ENCODE data around the gene GLI3. TPM values are rescaled to one million over a fixed set of nuclear protein-coding genes. Genes with fewer than 3 reads are reported as not detected.

The GLI3 gene
- total and polyA plus RNA-seq, 10 of the 15 experiments (the other 5 are each of a cell fraction or from before 2014, with no cell fraction given) = 0.01 TPM; not detected in 8

DNA sequence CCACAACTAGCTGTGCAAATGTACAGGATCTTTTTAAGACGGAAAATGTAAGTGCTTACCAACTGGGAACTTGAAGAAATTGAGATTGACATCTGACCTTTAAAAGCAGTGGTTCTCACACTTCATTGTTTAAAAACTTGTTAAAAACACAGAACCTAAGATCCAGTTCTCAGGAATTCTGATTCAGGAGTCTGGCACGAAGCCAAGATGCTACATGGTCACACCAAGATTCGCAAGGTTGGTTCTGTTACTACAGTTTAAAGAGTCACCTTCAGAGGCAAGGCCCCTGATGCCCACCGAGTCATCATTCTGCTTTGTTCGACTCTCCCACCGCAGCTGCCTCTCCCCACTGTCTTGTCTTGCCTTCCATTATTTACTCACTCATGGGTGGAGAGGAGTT is 113.3 kb downstream of the GLI3 start:
- no peak overlapping the region for H3K4me3 ChIP-seq
- H3K27me3 ChIP-seq (replicated peaks in 1 of 2; ENCODE audit: control insufficient read depth in 2 of 2, insufficient read depth in 2 of 2, low read length in 1 of 2) = no peaks in the 10 kb centered on the region
- POLR2A ChIA-PET = no interaction called here
- in situ Hi-C loops (cut with MboI) (no loop called here), intact Hi-C loops (cut with micrococcal nuclease; ENCODE audit: unreplicated experiment) (no loop called here)
- SMC1A ChIA-PET (ENCODE audit: uncharacterized antibody, unreplicated experiment) = no interaction called here
- H4K20me1 ChIP-seq (ENCODE audit: control insufficient read depth, insufficient read depth) = no peaks in the 10 kb centered on the region
- no peak for DNase-seq (ENCODE audit: low read depth, low spot score)
- 27% methylated on average over 6 of the region's 6 CpGs for WGBS (ENCODE audit: insufficient coverage, insufficient replicate concordance, low lambda C conversion rate, missing lambda C conversion rate)
- H2AFZ ChIP-seq (ENCODE audit: control insufficient read depth, low read depth, low read length) = no peak overlapping the region
- no peak for FAIRE-seq
- CTCF ChIA-PET = no interaction called here
- RAD21 ChIA-PET (ENCODE audit: unreplicated experiment) = no interaction called here
- no peaks in the 10 kb centered on the region for H3K79me2 ChIP-seq (ENCODE audit: control insufficient read depth, insufficient read depth, low read length)
- H3K9me3 ChIP-seq (replicated peaks; ENCODE audit: control insufficient read depth, insufficient read depth, low read length) = no peaks in the 10 kb centered on the region
- H3K36me3 ChIP-seq (ENCODE audit: control insufficient read depth in 2 of 2, insufficient read depth in 2 of 2, low read length in 1 of 2) = no peaks in the 10 kb centered on the region
- H3K9ac ChIP-seq (ENCODE audit: control insufficient read depth, insufficient read depth, low read length) = no peak overlapping the region
- no peaks in the 10 kb centered on the region for H3K4me1 ChIP-seq (ENCODE audit: control insufficient read depth, insufficient read depth, low read length)
- TF ChIP-seq CEBPB (IDR thresholded peaks at IDR 0.05; ENCODE audit: borderline replicate concordance in 1 of 2, low read depth in 2 of 2, low read length in 2 of 2) (no peak), SRF (IDR thresholded peaks at IDR 0.05; ENCODE audit: low read depth in 2 of 2, low read length in 2 of 2) (no peak), SUPT20H (IDR thresholded peaks at IDR 0.05; ENCODE audit: borderline replicate concordance, control insufficient read depth, low read depth, low read length) (no peak), SMARCA5 (IDR thresholded peaks at IDR 0.05) (no peak), NFYB (IDR thresholded peaks at IDR 0.05; ENCODE audit: insufficient read depth, low read depth, low read length) (no peak)
- H3K4me2 ChIP-seq (ENCODE audit: control insufficient read depth, insufficient read depth) = no peak overlapping the region
- no peak overlapping the region for H3K27ac ChIP-seq (ENCODE audit: control insufficient read depth, insufficient read depth)
- no TSS peak for BruUV-seq (replicated peaks)
- ATAC-seq = no peak

DNA sequence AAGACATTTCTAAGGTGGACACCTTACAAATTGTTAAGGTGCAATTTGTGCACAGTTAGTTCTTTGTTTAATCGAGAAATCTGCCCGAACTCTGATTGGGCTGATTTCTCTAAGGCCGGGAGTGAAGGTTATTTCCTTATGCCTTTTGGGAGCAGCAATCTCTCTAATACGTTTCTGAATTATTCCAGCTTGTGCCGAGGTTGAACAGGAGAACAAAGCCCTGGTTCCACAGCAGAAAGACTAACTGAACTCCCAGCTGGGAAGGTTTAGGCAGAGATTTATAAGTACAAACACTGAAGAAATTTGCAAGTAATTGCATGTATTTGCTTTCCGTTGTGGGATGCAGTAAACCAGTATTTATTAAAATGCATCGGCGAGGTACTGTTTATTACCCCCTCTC is 116.8 kb downstream of the GLI3 start:
- 50% methylated on average over 8 of the region's 8 CpGs for WGBS (ENCODE audit: insufficient coverage, insufficient replicate concordance, low lambda C conversion rate, missing lambda C conversion rate)
- H3K36me3 ChIP-seq (ENCODE audit: control insufficient read depth in 2 of 2, insufficient read depth in 2 of 2, low read length in 1 of 2) = no peaks in the 10 kb centered on the region
- in situ Hi-C loops (cut with MboI) = no loop called here
- SMC1A ChIA-PET (ENCODE audit: uncharacterized antibody, unreplicated experiment) = interaction anchor here (0.7 to 0.9 kb wide), 2 partner anchors 13 to 35 kb away, joined by 3 read pairs; no protein-coding TSS in a partner anchor
- no TSS peak for BruUV-seq (replicated peaks)
- TF ChIP-seq, protein P1, sequence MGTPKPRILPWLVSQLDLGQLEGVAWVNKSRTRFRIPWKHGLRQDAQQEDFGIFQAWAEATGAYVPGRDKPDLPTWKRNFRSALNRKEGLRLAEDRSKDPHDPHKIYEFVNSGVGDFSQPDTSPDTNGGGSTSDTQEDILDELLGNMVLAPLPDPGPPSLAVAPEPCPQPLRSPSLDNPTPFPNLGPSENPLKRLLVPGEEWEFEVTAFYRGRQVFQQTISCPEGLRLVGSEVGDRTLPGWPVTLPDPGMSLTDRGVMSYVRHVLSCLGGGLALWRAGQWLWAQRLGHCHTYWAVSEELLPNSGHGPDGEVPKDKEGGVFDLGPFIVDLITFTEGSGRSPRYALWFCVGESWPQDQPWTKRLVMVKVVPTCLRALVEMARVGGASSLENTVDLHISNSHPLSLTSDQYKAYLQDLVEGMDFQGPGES (IDR thresholded peaks at IDR 0.05) = no peak
- TF ChIP-seq ESRRA (IDR thresholded peaks at IDR 0.05; ENCODE audit: low read length) (no peak), CREB1 (IDR thresholded peaks at IDR 0.05; ENCODE audit: low read depth) (no peak), MXI1 (IDR thresholded peaks at IDR 0.05; ENCODE audit: low read depth, low read length) (no peak), CHD1 (IDR thresholded peaks at IDR 0.05; ENCODE audit: low read depth, low read length) (no peak), ATF7 (IDR thresholded peaks at IDR 0.05; ENCODE audit: low read depth) (no peak), KDM1A (IDR thresholded peaks at IDR 0.05; ENCODE audit: borderline replicate concordance) (no peak), POLR2AphosphoS2 (IDR thresholded peaks at IDR 0.05; ENCODE audit: low read depth, low read length) (no peak), MTA3 (IDR thresholded peaks at IDR 0.05; ENCODE audit: borderline replicate concordance, low read length) (no peak), SUZ12 (IDR thresholded peaks at IDR 0.05; ENCODE audit: unreplicated experiment) (no peak)
- TF ChIP-seq, protein P2, sequence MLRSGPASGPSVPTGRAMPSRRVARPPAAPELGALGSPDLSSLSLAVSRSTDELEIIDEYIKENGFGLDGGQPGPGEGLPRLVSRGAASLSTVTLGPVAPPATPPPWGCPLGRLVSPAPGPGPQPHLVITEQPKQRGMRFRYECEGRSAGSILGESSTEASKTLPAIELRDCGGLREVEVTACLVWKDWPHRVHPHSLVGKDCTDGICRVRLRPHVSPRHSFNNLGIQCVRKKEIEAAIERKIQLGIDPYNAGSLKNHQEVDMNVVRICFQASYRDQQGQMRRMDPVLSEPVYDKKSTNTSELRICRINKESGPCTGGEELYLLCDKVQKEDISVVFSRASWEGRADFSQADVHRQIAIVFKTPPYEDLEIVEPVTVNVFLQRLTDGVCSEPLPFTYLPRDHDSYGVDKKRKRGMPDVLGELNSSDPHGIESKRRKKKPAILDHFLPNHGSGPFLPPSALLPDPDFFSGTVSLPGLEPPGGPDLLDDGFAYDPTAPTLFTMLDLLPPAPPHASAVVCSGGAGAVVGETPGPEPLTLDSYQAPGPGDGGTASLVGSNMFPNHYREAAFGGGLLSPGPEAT (IDR thresholded peaks at IDR 0.05; ENCODE audit: low read depth) = no peak
- RAD21 ChIA-PET (ENCODE audit: unreplicated experiment) = no interaction called here
- FAIRE-seq (no peak), DNase-seq (ENCODE audit: low read depth, low spot score) (no peak), ATAC-seq (no peak)
- H3K9ac ChIP-seq (ENCODE audit: control insufficient read depth, insufficient read depth, low read length) = no peak overlapping the region
- H3K27me3 ChIP-seq (replicated peaks in 1 of 2; ENCODE audit: control insufficient read depth in 2 of 2, insufficient read depth in 2 of 2, low read length in 1 of 2) = no peaks in the 10 kb centered on the region; a peak in 1 of 4 replicates
- H3K27ac ChIP-seq (ENCODE audit: control insufficient read depth, insufficient read depth) = no peak overlapping the region
- no peak overlapping the region for H2AFZ ChIP-seq (ENCODE audit: control insufficient read depth, low read depth, low read length)
- POLR2A ChIA-PET = no interaction called here
- CTCF ChIA-PET = no interaction called here
- no peaks in the 10 kb centered on the region for H3K9me3 ChIP-seq (replicated peaks; ENCODE audit: control insufficient read depth, insufficient read depth, low read length)
- H3K4me1 ChIP-seq (ENCODE audit: control insufficient read depth, insufficient read depth, low read length) = no peaks in the 10 kb centered on the region
- intact Hi-C loops (cut with micrococcal nuclease; ENCODE audit: unreplicated experiment) = no loop called here
- H3K4me2 ChIP-seq (ENCODE audit: control insufficient read depth, insufficient read depth) = no peak overlapping the region
- no peaks in the 10 kb centered on the region for H3K79me2 ChIP-seq (ENCODE audit: control insufficient read depth, insufficient read depth, low read length)
- no peak overlapping the region for H3K4me3 ChIP-seq
- H4K20me1 ChIP-seq (ENCODE audit: control insufficient read depth, insufficient read depth) = no peaks in the 10 kb centered on the region

Data from GM12878 (cell line).